GDM1 (cell line): ENCODE measurements around the gene DCTPP1.

Experiments
- DNase-seq: peaks from one replicate; lab custom pipeline; 2025; lab: John Stamatoyannopoulos, UW

The DCTPP1 gene

DNA sequence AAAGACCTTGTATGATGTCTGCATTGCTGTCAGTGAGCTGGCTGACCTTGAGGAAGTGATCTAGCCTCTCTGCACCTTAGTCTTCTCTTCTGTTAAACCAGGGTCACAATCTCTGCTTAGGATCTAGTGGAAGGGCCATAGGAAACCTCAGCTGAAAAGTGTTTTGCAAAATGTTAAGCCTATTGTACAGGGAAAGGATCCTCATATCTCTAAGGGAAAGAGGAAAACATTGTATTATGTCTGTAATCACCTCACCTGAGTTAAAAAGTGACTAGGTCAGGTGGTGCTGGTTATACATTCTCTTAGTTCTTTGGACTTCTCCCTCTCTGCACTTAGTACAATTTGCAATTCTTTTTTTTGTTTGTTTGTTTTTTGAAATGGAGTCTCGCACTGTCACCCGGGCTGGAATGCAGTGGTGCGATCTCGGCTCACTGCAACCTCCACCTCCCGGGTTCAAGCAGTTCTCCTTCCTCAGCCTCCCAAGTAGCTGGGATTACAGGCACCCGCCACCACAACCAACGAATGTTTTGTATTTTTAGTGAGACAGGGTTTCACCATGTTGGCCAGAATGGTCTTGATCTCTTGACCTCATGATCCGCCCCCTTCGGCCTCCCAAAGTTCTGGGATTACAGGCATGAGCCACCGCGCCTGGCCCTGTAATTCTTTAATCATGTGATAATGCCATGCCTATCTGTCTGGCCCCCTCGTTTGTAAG lies 17.8 kb upstream of the DCTPP1 start:
- DNase-seq, result no peak

DNA sequence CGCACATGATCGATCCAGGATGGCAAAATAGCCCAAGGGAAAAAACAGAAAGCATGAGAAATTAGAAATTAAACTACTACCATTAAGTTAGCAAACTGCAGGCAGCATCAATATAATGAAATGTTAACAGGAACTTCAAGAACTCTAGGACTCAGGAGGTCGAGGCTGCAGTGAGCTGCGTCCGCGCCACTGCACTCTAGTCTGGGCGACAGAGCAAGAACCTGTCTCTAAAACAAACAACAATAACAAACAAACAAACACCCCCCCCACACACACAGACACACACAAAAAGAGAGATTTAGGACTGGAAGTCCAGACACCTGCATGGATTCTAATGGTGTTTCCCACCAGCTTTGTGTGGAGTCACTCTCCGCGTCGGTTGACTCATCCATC lies 16.4 kb upstream of the DCTPP1 start:
- DNase-seq, result no peak

DNA sequence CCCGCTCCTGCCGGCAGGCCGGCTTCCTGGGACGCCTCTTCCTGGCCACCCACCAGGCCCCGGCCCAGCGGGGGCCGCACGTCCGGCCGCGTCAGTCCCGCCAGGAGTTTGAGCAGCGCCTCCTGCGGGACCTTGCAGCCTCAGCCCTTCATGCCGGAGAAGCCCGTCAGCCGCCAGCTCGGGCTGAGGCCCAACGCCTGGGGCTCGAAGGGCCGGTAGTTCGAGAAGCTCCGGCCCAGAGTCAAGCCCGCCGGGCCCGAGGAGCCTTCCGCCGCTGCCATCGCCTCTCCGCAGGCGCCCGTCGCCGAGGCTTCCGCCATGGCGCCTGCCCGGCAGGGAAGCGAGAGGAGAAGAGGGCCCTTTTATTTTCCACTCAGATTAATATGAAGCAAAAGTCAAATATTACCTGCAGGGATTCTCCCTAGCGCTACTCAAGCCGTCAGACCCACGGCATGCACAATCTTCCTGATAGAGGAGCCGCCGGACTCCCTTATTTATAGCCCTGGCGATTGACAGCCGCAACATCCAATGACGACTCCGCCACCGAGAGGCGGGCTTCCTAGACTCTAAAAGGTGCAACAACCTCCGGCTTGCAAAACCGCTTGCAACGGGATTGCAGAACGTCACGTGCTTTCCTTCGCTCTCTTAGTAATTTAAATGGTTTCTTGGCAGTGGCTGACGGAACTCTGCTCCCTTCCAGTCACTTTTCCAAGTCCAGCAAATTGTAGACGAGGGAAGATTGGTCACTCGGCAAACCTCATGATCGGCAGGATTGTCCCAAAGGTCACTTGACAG lies 15.8 kb upstream of the DCTPP1 start, which contains the start of gene SEPHS2:
TSS of gene SEPHS2 (minus strand) at position 467 of the 795 bp plus-strand sequence. CDS start at position 320, 147 bp downstream.
- peak; percentile 94 for DNase-seq

DNA sequence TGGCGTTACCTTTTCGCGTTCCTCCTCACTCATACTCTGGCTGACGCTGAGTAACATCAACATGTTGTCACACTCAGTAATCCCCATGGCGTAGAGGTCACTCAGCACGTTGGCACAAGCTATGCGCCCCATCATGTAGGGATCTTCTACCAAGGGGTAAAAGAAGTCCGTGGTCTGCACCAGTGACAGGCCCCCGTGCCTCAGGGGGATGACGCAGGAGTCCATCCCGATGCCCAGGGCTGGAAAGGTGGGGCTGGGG lies 15.2 kb upstream of the DCTPP1 start:
- no peak for DNase-seq

DNA sequence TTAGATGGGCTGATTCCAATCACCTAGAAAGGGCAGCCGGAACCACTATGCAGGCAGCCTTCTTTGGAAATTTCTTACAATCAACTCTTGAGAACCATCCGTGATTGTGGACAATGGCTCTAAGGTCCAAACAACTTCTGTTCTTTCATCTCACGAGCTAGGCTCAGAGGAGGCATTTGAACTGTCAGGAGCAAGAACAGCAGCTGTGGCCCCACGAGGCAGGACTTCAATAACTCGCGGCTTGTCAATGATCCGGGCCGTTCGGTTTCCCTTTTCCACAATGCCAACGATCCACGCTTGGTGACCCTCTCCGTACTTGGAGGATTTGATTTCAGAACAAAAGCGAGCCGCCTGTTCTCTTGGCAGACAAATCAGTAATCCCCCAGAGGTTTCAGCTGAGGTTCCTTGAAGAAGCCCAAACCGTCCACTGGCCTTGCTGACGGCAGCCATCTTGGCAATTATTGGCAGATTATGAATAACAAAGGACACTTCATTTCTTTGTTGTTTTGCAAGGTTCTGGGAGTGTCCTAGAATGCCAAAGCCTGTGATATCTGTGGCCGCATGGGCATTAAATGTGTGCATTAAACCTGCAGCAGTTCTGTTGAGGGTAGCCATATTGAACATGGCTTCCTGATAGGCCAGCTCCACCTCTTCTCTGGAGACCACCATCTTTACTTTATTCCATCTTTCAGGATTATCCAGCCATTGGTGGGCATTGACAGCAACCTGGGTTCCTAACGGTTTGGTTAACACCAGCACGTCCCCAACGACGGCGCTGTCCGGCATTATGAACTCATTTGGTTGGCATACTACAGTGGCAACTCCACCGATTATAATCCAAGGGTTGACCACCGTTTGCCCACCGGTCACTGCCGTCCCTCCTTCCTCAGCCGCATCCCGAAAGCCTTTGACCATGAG lies 14.7 kb upstream of the DCTPP1 start:
- no peak for DNase-seq

DNA sequence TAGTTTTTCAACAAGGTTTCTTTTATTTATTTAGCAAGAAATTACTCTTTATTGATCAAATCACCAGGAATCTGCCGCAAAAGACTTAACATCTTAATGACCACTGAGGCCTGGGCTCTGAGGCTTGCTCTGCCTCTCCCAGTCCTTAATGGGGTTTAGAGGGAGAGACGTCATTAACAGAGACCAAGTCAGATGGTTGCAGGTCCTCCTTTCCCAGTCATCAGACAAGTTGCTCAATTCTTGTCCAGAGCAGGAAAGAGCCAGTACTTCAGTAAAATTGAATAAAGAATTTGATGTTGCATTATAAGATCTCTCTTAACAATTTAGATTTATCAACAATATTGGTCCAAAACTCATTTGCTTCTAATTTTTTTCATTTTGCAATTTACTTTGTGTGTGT lies 13.8 kb upstream of the DCTPP1 start:
- DNase-seq, result no peak

DNA sequence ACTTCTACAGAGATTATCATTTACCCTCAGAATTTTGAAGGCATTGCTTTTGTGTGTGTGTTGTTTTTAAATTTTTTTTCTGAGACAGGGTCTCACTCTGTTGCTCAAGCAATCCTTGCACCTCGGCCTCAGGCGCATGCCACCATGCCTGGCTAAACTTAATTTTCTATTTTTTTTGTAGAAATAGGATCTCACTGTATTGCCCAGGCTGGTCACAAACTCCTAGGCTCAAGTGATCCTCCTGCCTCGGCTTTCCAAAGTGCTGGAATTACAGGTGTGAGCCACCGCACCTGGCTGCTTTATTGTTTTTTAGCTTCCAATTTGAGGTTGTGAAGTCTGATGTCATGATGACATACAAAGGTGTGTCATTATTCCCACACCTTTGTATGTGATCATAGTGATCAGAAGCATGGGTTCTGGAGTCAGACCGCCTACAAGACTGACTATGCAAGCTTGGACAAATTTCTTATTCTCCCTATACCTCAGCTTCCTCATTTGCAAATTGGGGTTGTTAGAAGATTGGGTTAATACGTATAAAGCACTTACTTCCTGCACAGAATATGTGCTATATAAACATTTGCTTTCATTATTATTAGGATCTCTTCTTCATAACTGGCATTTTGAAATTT lies 10.0 kb upstream of the DCTPP1 start:
- DNase-seq, result no peak

DNA sequence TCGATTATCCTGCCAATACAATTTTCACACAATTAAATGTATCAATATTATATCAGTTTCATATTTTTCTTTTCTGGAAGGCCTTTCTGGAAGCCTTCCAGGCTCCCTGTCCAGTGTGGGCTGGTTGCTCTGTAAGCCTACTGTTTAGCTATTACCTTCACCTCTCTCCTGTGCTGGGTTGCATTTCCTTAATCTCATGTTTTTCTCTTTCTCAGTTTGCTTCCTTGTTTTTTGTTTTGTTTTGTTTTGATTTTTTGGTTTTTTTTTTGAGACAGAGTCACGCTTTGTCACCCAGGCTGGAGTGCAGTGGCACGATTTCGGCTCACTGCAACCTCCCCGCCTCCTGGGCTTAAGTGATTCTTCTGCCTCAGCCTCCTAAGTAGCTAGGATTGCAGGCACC lies 9.0 kb upstream of the DCTPP1 start:
- DNase-seq, result no peak

DNA sequence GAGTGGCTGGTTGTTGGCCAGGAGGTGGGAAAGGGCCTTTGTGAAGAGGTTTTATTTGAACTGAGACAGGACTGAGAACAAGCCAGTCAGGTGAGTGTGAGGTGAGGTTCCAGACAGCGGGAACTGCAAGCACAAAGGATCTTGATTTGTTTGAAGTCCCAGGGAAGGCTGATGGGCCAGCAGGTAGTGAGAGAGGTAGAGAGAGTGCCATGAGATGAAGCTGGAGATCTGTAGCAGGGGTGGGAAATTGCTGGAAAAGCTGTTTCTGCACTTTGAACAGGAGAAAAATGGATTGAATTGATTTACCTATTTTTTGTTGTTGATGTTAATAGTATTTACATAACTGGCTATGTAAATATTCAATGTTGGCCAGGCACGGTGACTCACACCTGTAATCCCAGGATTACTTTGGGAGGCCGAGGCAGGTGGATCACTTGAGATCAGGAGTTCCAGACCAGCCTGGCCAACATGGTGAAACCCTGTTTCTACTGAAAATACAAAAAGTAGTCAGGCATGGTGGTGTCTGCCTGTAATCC lies 7.7 kb upstream of the DCTPP1 start:
- DNase-seq, result no peak

DNA sequence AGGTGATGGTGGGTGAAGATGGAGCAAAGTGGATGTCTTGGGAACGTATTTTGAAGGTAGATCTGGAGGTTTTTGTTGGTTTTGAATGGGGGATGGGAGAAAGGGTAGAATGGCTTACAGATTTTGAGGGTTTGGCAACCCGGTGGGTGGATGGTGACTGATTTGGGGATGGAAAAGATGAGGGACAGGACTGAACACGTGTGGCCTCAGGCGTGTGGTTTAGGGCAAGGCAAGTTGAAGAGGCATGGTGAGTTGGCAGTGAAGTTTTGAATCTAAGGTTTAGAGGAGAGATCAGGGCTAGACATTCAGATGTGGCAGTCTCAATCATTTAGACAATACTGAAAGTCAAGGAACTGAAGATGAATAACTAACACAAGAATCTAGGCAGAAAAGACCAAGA lies 5.0 kb upstream of the DCTPP1 start:
- no peak for DNase-seq

DNA sequence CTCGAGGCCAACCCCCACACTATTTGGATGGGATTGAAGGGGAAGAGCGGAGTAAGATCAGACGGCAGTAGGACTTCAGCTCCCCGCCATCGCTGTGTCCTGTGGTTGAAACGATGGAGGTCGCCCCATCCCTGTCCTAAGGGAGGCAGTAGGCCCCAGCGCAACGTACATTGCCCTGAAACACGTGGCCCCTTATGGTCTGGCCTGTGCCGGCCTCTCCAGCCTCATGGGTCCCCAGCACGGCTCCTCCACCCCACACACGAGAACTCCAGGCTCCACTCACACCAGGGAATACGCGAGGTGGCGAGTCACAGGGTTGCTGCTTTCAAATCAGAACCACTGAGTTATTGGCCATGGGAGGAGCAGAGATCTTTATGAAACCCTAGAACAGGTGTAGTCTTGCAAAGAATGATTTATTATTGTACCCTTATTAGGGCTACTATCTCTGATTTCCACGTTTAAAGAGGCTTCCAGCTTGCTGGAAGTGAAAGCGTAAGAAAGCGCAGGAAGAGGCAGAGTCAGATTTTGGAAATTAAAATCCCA lies 669 bp upstream of the DCTPP1 start:
- no peak for DNase-seq

DNA sequence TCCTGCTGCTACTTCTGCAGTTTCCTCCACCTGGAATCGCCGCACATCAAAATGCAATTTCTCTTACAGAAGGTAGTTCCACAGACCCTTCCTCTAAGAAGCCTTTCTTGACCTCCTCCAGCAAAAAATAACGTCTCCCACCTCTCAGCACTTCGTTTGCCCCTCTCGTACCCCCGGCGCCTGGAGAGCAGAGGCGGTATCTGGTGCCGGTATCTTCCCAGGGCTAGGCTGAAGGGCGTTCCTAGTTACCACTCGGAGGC lies 482 bp downstream of the DCTPP1 start:
- DNase-seq, result no peak

DNA sequence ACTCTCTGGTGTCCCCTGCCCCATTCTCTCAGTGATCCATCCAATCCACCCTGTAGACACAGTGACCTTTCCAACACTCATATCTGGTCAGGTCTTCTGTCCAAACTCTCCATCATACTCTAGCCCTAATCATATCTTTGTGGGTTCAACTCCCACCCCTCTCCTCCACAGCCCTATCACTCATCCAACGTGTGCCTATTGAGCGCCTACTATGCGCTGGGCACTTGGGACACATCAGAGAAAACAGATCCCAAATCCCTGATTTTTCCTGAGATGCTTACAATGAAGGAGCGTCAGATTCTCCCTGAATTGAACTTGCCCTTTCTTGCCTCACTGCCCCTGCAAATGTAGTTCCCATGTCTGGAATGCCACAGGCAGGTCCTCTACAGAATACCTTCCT lies 1.8 kb downstream of the DCTPP1 start:
- no peak for DNase-seq

DNA sequence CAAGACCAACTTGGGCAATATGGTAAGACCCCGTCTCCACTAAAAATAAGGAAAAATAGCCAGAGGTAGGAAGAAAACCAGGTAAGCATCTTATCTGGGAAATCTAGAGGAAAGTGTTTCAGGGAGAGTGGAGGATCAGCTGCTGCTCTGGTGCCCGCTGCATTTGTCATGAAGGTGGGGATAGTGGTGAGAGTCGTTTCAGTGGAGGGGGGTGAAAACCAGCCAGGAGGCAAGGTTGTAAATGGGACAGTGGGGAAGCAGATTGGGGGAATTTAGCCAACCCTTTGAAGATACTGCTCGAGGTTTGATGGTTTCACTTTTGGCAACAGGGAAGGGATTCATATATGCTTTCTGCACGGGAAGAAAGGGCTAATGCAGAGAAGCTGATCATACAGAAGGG lies 8.8 kb downstream of the DCTPP1 start:
- no peak for DNase-seq

DNA sequence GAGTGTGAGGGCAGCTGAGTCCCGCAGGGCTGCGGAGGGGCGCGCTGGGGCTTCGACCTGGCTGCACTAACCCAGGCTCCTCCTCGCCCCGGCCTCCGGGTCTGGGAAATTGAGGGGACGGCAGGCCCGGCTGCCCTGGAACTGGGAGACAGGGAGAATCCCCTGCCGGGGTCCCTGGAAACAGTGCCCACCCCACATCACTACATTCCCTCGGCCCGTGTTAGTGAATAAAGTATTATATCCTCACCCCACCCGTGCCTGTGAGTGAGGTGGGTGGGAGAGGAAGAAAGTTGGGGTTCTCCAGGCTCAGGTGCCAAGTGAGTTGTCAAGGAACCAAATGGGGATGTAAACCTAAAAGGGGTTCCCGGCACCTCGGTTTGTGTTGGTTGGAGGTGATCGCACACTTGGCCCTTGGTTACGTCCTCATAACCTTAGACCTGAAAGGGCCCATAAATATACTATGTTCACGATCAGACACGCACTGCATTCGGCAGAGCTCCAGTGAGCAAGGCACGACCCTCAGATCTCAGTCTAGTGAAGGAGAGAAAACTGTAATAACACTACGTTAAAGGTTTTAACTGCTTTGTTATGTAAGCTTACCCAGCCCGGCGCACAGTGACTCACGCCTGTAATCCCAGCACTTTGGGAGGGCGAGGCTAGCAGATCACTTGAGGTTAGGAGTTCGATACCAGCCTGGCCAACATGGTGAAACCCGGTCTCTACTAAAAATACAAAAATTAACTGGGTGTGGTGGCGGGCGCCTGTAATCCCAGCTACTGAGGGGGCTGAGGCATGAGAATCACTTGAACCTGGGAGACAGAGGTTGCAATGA lies 11.3 kb downstream of the DCTPP1 start:
- no peak for DNase-seq

DNA sequence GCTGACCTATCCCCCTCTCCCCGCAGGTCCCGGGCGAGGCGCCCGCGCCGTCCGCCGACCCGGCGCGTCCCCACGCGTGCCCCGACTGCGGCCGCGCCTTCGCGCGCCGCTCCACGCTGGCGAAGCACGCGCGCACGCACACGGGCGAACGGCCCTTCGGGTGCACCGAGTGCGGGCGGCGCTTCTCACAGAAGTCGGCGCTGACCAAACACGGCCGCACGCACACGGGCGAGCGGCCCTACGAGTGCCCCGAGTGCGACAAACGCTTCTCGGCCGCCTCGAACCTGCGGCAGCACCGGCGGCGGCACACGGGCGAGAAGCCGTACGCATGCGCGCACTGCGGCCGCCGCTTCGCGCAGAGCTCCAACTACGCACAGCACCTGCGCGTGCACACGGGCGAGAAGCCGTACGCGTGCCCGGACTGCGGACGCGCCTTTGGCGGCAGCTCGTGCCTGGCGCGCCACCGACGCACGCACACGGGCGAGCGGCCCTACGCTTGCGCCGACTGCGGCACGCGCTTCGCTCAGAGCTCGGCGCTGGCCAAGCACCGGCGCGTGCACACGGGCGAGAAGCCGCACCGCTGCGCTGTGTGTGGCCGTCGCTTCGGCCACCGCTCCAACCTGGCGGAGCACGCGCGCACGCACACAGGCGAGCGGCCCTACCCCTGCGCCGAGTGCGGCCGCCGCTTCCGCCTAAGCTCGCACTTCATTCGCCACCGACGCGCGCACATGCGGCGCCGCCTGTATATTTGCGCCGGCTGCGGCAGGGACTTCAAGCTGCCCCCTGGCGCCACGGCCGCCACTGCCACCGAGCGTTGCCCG lies 12.1 kb downstream of the DCTPP1 start:
- no peak for DNase-seq

DNA sequence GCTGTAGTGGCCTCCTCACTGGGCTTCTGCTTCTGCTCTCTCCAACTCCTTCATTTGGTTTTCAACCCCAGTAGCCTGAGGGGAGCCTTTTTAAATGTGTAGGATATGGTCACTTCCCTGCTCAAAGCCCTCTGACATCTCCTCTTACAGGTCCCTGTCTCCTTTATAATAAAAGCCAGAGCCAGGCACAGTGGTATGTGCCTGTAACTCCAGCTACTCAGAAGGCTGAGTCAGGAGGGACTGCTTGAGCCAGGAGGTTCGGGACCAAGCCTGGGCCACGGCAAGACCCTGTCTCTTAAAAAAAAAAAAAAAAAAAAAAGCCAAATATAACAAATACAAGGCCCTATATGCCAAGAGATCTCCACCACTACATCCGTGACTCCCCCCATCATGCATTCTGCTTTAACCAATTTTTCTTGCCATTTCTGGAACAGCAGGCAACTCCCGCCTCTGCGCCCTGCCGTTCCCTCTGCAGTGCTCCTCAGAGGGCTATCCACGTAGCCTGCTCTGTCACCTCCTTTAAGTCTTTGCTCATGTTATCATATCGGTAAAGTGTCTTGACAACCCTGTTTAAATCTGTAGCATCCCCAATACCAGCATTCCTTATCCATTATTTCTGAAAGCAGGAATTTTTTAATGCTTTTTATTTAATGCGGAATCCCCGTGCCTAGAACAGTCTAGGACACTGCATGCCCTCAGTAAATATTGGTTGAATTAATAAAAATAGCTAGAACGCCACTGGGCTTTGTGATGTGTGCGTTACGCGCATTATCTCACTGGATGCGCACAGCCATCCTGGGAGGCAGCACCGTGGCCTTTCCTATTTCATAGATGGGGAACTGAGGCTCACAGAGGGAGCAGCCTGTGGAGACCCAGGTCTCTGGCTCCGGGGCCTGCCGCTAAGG lies 13.0 kb downstream of the DCTPP1 start:
- DNase-seq, result no peak

DNA sequence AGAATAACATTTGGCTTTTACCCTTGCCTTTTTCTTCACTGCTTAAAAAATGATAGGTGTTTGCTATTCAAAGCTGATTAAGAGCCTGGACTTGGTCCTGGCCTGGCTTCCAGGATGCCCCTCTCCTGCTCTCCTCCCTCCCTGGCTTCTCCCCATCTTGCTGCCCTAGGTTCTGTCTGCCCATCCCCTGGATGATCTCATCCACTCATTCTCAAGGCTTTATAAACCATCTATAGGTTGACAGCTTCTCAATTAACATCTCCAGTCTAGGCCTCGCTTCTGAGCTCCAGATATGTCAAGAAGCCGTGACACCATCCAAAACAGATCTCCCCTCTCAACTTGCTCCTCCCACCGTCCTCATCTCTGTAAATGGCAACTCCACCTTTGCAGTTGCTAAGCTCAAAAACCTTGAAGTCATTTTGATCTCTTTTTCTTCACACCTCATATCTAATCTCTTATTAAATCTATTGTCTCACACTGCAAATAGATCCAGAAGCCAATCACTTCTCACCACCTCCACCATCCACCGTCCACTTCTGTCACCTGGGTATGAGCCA lies 13.7 kb downstream of the DCTPP1 start:
- DNase-seq, result no peak

DNA sequence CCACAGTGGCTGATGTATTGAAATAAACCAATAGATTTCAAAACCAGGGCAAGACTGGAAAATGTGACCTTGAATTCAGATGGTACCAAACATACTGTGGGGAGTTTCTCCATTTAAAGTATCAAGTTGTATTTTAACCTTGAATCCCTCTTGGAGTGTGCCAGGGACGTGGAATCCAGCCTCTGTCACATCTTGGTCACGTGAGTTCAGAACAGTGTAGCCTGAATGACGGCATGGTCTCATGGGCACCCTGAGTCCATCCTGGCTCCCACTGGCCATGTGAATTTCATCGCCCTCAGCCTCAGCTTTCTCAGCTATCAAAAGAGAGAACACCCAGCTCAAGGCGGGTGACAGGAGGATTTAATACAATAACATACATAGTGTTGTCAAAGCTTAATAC lies 15.7 kb downstream of the DCTPP1 start:
- DNase-seq, result no peak
